Measurements from ENCODE around the gene LRRN2.
A peak's percentile ranks its signal among the peaks of the same experiment; 100 is the strongest.
"Not testable (repeated sequence)": the region's sequence is repeated elsewhere in the genome, so short reads cannot be mapped to it uniquely, and the experiment has no call there.

Gene LRRN2

GRCh38 chr1:204728045-204728444 lies 42.5 kb upstream of the LRRN2 start:
- Histone ChIP-seq H3K27me3 (ENCODE audit: control insufficient read depth in 2 of 2, insufficient read depth in 2 of 2, low read length in 2 of 2) (peaks cover 0 to 3% of the 10 kb centered on the region in 2 donors), H3K4me3 (ENCODE audit: low read length in 2 of 2) (no peak overlapping the region), H3K9ac (ENCODE audit: low read depth in 1 of 2, low read length in 2 of 2) (no peak overlapping the region), H3K4me1 (ENCODE audit: control insufficient read depth in 2 of 2, insufficient read depth in 2 of 2, low read length in 2 of 2) (no peaks in the 10 kb centered on the region), H3K27ac (ENCODE audit: low read depth in 2 of 2, low read length in 2 of 2) (no peak overlapping the region), H3K36me3 (ENCODE audit: control insufficient read depth in 2 of 2, insufficient read depth in 2 of 2, low read length in 2 of 2) (no peaks in the 10 kb centered on the region), H3K9me3 (ENCODE audit: control insufficient read depth in 2 of 2, low read length in 2 of 2) (no peaks in the 10 kb centered on the region)

- H3K9ac ChIP-seq (ENCODE audit: low read depth in 1 of 2, low read length in 2 of 2); H3K27ac ChIP-seq (ENCODE audit: low read depth in 2 of 2, low read length in 2 of 2); H3K4me3 ChIP-seq (ENCODE audit: low read length in 2 of 2); H3K9me3 ChIP-seq (ENCODE audit: control insufficient read depth in 2 of 2, low read length in 2 of 2); H3K36me3 ChIP-seq (ENCODE audit: control insufficient read depth in 2 of 2, insufficient read depth in 2 of 2, low read length in 2 of 2); H3K27me3 ChIP-seq (ENCODE audit: control insufficient read depth in 2 of 2, insufficient read depth in 2 of 2, low read length in 2 of 2); H3K4me1 ChIP-seq (ENCODE audit: control insufficient read depth in 2 of 2, insufficient read depth in 2 of 2, low read length in 2 of 2): not testable (repeated sequence)
These were observed 41.9 kb upstream of the LRRN2 start for GRCh38 chr1:204727438-204727837.

GRCh38 chr1:204726478-204726877 lies 40.9 kb upstream of the LRRN2 start:
- Histone ChIP-seq H3K4me1 (ENCODE audit: control insufficient read depth in 2 of 2, insufficient read depth in 2 of 2, low read length in 2 of 2) (no peaks in the 10 kb centered on the region), H3K27me3 (ENCODE audit: control insufficient read depth in 2 of 2, insufficient read depth in 2 of 2, low read length in 2 of 2) (no peaks in the 10 kb centered on the region), H3K9me3 (ENCODE audit: control insufficient read depth in 2 of 2, low read length in 2 of 2) (no peaks in the 10 kb centered on the region), H3K9ac (ENCODE audit: low read depth in 1 of 2, low read length in 2 of 2) (no peak overlapping the region), H3K27ac (ENCODE audit: low read depth in 2 of 2, low read length in 2 of 2) (no peak overlapping the region), H3K36me3 (ENCODE audit: control insufficient read depth in 2 of 2, insufficient read depth in 2 of 2, low read length in 2 of 2) (no peaks in the 10 kb centered on the region), H3K4me3 (ENCODE audit: low read length in 2 of 2) (no peak overlapping the region)

- Histone ChIP-seq H3K27me3 (ENCODE audit: control insufficient read depth in 2 of 2, insufficient read depth in 2 of 2, low read length in 2 of 2) (no peaks in the 10 kb centered on the region), H3K36me3 (ENCODE audit: control insufficient read depth in 2 of 2, insufficient read depth in 2 of 2, low read length in 2 of 2) (no peaks in the 10 kb centered on the region), H3K4me3 (ENCODE audit: low read length in 2 of 2) (no peak overlapping the region), H3K27ac (ENCODE audit: low read depth in 2 of 2, low read length in 2 of 2) (no peak overlapping the region), H3K4me1 (ENCODE audit: control insufficient read depth in 2 of 2, insufficient read depth in 2 of 2, low read length in 2 of 2) (no peaks in the 10 kb centered on the region), H3K9ac (ENCODE audit: low read depth in 1 of 2, low read length in 2 of 2) (no peak overlapping the region), H3K9me3 (ENCODE audit: control insufficient read depth in 2 of 2, low read length in 2 of 2) (no peaks in the 10 kb centered on the region)
These were observed 40.4 kb upstream of the LRRN2 start for GRCh38 chr1:204725821-204726448.

GRCh38 chr1:204723131-204723787 lies 37.7 kb upstream of the LRRN2 start:
- Histone ChIP-seq H3K27ac (ENCODE audit: low read depth in 2 of 2, low read length in 2 of 2) (no peak overlapping the region), H3K4me1 (ENCODE audit: control insufficient read depth in 2 of 2, insufficient read depth in 2 of 2, low read length in 2 of 2) (no peaks in the 10 kb centered on the region), H3K4me3 (ENCODE audit: low read length in 2 of 2) (no peak overlapping the region), H3K9me3 (ENCODE audit: control insufficient read depth in 2 of 2, low read length in 2 of 2) (no peaks in the 10 kb centered on the region), H3K27me3 (ENCODE audit: control insufficient read depth in 2 of 2, insufficient read depth in 2 of 2, low read length in 2 of 2) (no peaks in the 10 kb centered on the region), H3K36me3 (ENCODE audit: control insufficient read depth in 2 of 2, insufficient read depth in 2 of 2, low read length in 2 of 2) (no peaks in the 10 kb centered on the region), H3K9ac (ENCODE audit: low read depth in 1 of 2, low read length in 2 of 2) (no peak overlapping the region)

GRCh38 chr1:204721373-204722055 lies 36.0 kb upstream of the LRRN2 start:
- H3K9ac ChIP-seq (ENCODE audit: low read depth in 1 of 2, low read length in 2 of 2) = no peak overlapping the region
- H3K27ac ChIP-seq (ENCODE audit: low read depth in 2 of 2, low read length in 2 of 2) = no peak overlapping the region
- H3K9me3 ChIP-seq (ENCODE audit: control insufficient read depth in 2 of 2, low read length in 2 of 2) = no peaks in the 10 kb centered on the region
- no peak overlapping the region for H3K4me3 ChIP-seq (ENCODE audit: low read length in 2 of 2)
- H3K36me3 ChIP-seq (ENCODE audit: control insufficient read depth in 2 of 2, insufficient read depth in 2 of 2, low read length in 2 of 2) = no peaks in the 10 kb centered on the region
- H3K4me1 ChIP-seq (ENCODE audit: control insufficient read depth in 2 of 2, insufficient read depth in 2 of 2, low read length in 2 of 2) = peaks cover under 1 to 6% of the 10 kb centered on the region in 2 donors
- no peaks in the 10 kb centered on the region for H3K27me3 ChIP-seq (ENCODE audit: control insufficient read depth in 2 of 2, insufficient read depth in 2 of 2, low read length in 2 of 2)

GRCh38 chr1:204716660-204717059 lies 31.1 kb upstream of the LRRN2 start:
- H3K9me3 ChIP-seq (ENCODE audit: control insufficient read depth in 2 of 2, low read length in 2 of 2) = no peaks in the 10 kb centered on the region
- peaks cover 26 to 38% of the 10 kb centered on the region in 2 donors for H3K4me1 ChIP-seq (ENCODE audit: control insufficient read depth in 2 of 2, insufficient read depth in 2 of 2, low read length in 2 of 2)
- H3K4me3 ChIP-seq (ENCODE audit: low read length in 2 of 2) = no peak overlapping the region
- peak overlapping the region; percentile 41 to 67 for H3K27ac ChIP-seq (ENCODE audit: low read depth in 2 of 2, low read length in 2 of 2)
- peaks cover 0 to 5% of the 10 kb centered on the region in 2 donors for H3K27me3 ChIP-seq (ENCODE audit: control insufficient read depth in 2 of 2, insufficient read depth in 2 of 2, low read length in 2 of 2)
- H3K36me3 ChIP-seq (ENCODE audit: control insufficient read depth in 2 of 2, insufficient read depth in 2 of 2, low read length in 2 of 2) = no peaks in the 10 kb centered on the region
- no peak overlapping the region for H3K9ac ChIP-seq (ENCODE audit: low read depth in 1 of 2, low read length in 2 of 2)

- H3K4me3 ChIP-seq (ENCODE audit: low read length in 2 of 2) = peak overlapping the region in 1 of 2 donors; percentile 58
- no peaks in the 10 kb centered on the region for H3K9me3 ChIP-seq (ENCODE audit: control insufficient read depth in 2 of 2, low read length in 2 of 2)
- no peaks in the 10 kb centered on the region for H3K36me3 ChIP-seq (ENCODE audit: control insufficient read depth in 2 of 2, insufficient read depth in 2 of 2, low read length in 2 of 2)
- peaks cover 26 to 45% of the 10 kb centered on the region in 2 donors for H3K4me1 ChIP-seq (ENCODE audit: control insufficient read depth in 2 of 2, insufficient read depth in 2 of 2, low read length in 2 of 2)
- no peak overlapping the region for H3K9ac ChIP-seq (ENCODE audit: low read depth in 1 of 2, low read length in 2 of 2)
- peaks cover 0 to 6% of the 10 kb centered on the region in 2 donors for H3K27me3 ChIP-seq (ENCODE audit: control insufficient read depth in 2 of 2, insufficient read depth in 2 of 2, low read length in 2 of 2)
- peak overlapping the region in 1 of 2 donors; percentile 23 for H3K27ac ChIP-seq (ENCODE audit: low read depth in 2 of 2, low read length in 2 of 2)
These were observed 29.4 kb upstream of the LRRN2 start for GRCh38 chr1:204714861-204715511.

- Histone ChIP-seq H3K4me1 (ENCODE audit: control insufficient read depth in 2 of 2, insufficient read depth in 2 of 2, low read length in 2 of 2) (peaks cover 26 to 45% of the 10 kb centered on the region in 2 donors), H3K27me3 (ENCODE audit: control insufficient read depth in 2 of 2, insufficient read depth in 2 of 2, low read length in 2 of 2) (peaks cover 0 to 6% of the 10 kb centered on the region in 2 donors), H3K36me3 (ENCODE audit: control insufficient read depth in 2 of 2, insufficient read depth in 2 of 2, low read length in 2 of 2) (no peaks in the 10 kb centered on the region), H3K4me3 (ENCODE audit: low read length in 2 of 2) (peak overlapping the region in 1 of 2 donors; percentile 58), H3K27ac (ENCODE audit: low read depth in 2 of 2, low read length in 2 of 2) (no peak overlapping the region), H3K9me3 (ENCODE audit: control insufficient read depth in 2 of 2, low read length in 2 of 2) (no peaks in the 10 kb centered on the region), H3K9ac (ENCODE audit: low read depth in 1 of 2, low read length in 2 of 2) (no peak overlapping the region)
These were observed 28.8 kb upstream of the LRRN2 start for GRCh38 chr1:204714194-204714860.
